Stimulated activated naive CD8-positive, alpha-beta T cell treated with anti-CD3 and anti-CD28 coated beads, Interleukin-15, Interleukin-2, amounts not matched to agents 100 U/mL and 50 U/mL, for 24 hours (primary cell): Measurements from ENCODE around the gene SURF6.
"Not testable (repeated sequence)": the region's sequence is repeated elsewhere in the genome, so short reads cannot be mapped to it uniquely, and the experiment has no call there.

Experiments
- ATAC-seq: fragments of 150-1000 bp; cut with Tn5 transposase; one replicate; pipeline ENCODE4 v1.10.0; 2021
- DNase-seq: peaks from one replicate; pipeline ENCODE4 v3.0.0; 2021

Gene SURF6

DNA sequence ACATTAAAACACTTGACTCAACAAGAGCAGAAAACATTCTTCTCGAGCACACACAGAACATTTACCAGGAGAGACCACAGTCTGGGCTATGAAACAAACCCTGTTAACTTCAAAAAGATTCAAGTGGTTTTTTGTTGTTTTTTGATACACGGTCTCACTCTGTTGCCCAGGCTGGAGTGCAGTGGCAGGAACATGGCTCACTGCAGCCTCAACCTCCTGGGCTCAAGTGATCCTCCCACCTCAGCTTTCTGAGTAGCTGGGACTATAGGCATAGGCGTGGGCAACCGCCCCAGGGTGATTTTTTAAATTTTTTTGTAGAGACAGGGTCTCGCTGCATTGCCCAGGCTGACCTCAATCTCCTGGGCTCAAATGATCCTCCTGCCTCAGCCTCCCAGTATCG is 9.0 kb downstream of the SURF6 start:
- not testable (repeated sequence) for ATAC-seq, DNase-seq

DNA sequence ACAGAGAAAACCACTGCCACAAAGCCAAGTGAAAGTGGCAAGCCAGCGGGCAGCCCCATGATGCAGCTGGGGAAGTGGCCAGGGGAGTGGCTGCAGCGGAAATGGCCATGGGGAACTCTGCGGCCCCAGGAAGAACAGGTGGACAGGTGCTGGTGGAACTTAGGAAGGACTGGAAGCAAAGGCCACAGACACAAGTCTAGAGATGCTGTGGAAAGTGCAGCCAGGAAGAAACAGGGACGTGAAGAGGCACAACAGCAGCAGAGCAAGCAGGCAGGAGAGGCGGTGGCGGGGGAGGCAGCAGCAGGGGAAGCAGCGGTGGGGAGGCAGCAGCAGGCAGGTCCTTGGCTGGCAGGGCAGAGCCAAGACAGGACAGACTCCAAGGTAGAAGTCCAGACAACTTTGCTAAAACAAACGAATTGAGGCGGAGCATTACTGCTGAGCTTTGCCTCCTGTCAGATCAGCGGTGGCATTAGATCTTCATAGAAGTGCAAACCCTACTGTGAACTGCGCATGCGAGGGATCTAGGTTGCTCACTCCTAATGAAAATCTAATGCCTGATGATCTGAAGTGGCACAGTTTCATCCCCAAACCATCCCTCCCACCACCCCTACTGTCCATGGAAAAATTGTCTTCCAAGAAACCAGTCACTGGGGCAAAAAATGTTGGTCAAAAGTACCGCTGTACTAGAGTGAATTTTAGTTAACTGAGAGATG is 11.8 kb downstream of the SURF6 start:
- DNase-seq (no peak), ATAC-seq (no peak)

DNA sequence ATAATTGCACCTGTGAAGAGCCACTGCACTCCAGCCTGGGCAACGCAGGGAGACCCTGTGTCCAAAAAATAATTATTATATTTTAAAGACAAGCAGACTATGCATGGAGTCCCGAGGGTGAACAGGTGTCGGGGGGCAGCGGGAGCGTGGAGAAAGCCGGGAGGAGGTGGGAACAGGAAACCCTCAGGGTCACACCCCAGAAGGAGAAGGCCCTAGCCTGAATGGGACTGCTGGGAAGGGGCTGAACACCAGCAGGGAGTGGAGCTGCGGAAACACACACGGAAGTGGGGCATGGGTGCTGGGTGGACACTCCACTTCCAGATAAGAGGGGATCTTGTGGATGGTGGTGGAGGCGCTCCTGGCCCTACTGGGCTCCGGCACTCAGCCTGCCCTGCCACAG is 12.8 kb downstream of the SURF6 start:
- ATAC-seq: no peak
- no peak for DNase-seq

DNA sequence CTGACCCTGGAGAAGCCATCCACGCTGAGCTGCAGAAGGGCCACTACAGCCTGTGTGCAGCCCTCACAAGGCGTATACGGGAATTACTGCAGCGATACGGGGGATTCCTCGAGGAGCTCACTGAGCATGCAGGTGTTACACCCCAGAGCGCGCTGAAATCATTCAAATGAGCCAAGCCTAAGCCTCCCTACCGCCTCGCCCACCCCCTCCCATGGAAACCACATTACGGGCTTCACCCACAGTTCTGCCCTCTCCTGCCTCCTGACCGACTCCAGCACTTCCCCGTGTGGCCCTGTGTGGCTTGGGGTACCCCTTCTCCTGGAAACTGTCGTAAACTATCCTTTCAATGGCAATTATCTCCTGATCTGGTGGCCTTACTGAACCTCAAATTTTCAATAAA is 13.3 kb downstream of the SURF6 start:
- ATAC-seq (no peak), DNase-seq (no peak)

DNA sequence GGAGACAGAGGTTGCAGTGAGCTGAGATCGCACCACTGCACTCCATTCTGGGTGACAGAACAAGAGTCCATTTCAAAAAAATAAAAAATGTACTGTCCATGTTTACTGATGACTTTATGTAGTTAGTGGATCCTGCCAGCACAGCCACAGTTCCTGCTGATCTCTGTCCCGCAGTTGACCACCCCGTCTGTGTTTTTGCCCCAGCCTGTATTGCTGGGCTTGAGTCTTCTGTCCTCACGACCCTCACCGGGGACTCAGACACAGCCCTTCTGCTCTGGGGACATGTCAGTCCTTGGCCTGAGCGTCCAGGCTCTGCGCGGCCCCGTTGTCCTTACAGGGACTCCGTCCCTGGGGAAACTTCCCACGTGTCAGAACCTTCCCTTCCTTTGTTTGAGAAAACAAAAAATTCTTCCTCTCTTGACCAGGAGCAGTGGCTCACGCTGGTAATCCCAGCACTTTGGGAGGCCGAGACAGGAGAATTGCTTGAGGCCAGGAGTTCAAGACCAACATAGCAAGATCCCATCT is 14.5 kb downstream of the SURF6 start:
- DNase-seq (no peak), ATAC-seq (no peak)

DNA sequence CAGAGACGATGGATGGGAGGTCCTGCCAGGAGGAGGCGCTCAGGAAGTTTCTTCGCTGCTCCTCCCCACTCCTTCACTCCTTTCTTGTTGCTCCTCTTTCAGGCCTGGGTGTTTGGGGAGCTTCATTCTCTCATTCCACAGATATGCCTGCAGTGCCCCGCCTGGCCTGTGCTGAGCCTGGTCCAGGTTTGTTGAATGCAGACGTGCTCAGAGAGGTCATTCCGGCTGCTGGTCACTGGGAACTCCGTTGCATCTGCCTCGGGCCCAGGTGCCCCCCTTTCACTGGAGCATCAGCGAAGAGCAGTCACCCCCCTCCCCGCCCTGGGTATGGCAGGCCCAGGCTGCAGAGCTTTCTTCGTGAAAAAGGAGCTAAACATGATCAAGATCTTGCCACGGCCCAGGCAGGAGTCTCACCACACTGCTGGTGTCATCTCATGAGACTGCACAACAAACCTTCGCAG is 15.5 kb downstream of the SURF6 start:
- no peak for DNase-seq
- no peak for ATAC-seq

DNA sequence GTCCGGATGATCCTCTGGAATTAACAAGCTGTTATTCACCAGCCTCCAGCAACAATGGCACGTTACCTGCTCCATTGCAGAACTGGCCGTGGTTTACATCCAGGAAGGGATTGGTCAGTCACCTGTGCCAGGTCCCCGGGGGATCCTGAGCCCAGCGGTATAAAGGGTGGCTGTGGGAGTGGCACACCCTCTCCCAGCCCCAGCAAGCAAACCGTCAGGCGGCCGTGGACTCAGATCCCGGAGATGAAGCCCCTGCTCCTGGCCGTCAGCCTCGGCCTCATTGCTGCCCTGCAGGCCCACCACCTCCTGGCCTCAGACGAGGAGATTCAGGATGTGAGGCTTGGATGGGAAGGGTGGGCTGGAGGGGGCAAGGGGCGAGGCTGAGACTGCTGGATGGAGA is 18.4 kb downstream of the SURF6 start:
- ATAC-seq, DNase-seq: not testable (repeated sequence)

DNA sequence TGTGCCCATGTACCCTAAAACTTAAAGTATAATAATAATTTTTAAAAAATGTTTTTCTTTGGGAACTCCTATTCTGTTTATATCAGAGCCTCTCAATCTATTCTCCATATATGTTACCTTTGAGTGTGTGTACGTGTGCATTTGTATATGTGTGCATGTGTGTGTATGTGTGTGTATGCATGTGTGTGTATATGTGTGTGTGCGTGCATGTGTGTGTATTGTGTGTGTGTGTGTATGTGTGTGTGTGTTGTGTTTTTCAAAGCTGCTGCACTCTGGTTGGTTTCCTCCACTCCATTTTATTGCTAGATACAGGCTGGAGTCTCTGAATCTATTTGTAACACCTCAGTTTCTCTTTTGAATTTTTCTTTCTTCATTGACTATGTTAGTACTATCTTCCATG is 20.0 kb downstream of the SURF6 start:
- DNase-seq (no peak), ATAC-seq (no peak)

DNA sequence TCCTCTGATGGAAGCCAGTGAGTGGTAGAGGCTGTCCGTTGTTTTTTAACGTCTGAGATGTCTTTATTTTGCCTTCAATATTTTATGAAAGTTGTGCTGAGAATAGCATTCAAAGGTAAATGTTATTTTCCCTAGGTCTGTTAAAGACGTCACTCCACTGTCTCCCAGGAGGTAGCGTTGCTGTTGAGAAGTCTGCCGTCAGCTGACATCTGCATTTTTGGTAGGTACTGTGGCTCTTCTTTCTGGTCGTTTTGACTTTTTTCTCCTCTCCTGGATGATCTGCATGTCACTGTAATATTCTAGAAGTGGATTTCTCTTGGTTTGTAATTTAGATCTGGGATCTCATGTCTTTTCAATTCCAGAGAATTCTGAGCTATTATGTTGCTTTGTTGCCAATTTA is 26.4 kb downstream of the SURF6 start:
- DNase-seq (no peak), ATAC-seq (no peak)

DNA sequence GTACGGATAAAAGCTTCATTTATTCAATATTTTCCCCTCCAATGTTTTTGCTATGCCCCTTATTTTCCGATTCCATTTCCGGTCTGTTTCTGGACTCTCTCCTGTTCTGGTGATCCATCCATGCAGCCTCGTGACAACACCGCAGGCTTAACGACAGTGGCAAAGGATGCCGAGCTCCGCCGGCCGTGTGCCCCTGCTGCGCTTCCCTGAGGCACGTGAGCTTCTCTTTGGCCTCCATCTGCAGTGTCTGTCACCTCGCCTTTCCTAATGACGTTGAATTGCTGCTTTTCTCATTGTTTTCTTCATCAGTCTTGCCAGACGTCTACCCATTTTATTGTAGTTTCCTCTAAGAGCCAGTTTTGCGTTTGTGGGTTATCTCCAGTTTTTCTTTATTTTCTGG is 28.7 kb downstream of the SURF6 start:
- no peak for ATAC-seq
- no peak for DNase-seq

DNA sequence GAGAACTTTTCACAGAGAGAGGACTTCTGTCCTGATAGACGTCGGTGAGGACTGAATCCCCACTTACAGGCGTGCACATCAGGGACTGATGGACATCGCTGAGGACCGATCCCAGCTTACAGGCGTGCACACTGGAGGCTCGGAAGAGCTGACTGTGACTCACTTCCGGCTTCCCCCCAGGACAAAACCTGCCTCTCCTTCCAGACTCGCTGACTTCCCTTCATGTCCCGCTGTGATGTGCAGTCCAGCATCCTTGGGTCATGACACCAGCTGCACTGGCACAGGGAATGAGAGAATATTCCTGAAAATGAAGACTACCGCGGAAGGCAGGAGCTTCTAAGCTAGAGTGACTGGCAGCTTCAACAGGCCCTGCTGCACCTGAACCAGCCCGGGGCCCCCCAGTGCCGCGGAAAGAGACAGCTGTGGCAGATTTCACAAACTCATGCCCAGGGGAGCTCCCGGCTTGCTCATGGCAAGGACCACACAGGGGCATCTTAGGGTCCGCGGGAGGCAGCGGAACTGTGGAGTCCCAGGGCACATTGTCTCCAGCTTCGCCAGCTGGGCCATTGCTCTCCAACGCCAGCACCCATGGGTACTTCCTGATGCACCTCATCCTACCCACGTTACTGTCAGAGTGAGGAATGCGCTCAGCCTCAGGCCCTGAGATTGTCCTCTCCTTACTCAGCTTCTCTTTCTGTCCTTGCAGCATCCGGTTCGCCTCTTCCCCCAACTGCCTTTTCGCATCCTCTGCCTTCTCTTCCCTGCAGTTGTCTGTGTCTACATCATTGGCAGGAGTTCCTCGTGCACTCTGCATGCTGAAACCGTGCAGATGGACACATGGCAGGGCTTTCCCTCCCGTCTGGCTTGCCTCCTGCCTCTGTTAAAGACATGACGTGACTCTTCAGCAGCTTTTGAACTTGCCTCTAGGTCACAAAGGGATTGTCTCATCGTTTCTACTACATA is 29.5 kb downstream of the SURF6 start:
- DNase-seq (no peak), ATAC-seq (no peak)

DNA sequence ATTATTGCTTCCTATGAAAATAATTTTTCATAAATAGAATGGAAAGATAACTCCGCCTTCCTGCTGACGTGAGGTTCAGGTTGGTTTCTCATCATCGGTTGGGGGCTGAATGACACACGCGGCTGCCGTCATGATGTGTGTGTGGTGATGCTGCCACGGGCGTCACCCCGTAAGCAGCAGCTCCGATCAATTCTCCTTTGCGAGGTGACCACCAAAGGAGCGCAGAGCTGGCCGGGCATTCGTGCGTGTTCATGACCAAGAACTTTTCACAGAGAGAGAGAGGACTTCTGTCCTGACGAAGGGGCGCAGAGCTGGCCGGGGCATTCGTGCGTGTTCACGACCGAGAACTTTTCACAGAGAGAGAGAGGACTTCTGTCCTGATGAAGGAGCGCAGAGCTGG is 30.3 kb downstream of the SURF6 start:
- DNase-seq: no peak
- no peak for ATAC-seq

DNA sequence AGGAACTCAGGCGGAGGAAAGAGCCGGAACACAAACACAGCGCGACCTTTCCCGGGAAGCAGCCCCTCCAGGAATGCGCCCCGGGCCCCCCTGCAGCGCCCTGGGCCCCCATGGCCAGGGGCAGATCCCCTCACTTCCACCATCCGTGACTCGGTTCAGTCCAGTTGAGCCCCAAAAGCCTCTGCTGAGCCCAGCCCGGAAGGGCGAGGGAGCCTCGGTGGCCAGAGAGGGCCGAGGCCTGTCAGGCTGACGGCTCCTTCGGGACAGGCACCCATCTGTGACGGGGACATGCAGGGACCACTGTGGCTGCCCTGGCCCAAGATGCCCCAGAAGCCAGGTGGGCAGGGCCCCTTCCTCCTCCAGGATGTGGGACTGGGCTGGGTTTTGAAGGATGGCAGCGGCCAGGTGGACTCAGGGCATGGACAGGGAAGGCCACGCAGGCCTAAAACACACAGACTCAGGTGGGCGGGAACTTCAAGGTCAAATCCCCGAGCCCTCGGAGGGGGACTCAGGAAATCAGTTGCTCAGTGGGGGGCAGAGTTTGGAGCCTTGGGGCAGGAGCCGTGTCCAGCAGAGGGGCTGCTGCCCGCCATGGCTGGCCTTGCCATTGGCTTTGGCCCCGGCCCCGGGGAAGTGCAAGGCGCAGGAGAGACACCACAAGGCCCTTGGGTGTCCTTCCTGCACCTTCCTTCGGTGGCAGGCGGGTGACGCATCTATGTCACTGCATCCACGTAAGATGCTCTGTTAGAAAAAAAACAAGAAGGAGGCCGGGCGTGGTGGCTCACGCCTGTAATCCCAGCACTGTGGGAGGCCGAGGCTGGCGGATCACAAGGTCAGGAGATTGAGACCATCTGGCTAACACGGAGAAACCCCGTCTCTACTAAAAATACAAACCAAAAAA is 31.3 kb downstream of the SURF6 start:
- ATAC-seq (no peak), DNase-seq (no peak)

DNA sequence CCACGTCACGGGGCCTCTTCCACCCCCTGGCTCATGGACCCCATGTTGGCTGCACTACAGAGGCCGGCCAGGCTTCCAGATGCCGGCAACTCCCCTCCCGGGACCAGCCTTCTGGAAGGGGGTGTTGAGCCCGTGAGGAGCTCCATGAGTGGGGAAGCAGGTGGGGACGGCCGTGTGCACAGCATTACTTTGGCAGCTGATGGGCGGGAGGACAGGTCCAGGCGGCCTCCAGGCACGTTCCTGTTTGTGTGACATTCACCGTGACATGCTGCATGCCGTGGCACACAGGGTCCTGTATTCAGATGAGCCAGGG is 31.9 kb downstream of the SURF6 start:
- DNase-seq (no peak), ATAC-seq (no peak)

DNA sequence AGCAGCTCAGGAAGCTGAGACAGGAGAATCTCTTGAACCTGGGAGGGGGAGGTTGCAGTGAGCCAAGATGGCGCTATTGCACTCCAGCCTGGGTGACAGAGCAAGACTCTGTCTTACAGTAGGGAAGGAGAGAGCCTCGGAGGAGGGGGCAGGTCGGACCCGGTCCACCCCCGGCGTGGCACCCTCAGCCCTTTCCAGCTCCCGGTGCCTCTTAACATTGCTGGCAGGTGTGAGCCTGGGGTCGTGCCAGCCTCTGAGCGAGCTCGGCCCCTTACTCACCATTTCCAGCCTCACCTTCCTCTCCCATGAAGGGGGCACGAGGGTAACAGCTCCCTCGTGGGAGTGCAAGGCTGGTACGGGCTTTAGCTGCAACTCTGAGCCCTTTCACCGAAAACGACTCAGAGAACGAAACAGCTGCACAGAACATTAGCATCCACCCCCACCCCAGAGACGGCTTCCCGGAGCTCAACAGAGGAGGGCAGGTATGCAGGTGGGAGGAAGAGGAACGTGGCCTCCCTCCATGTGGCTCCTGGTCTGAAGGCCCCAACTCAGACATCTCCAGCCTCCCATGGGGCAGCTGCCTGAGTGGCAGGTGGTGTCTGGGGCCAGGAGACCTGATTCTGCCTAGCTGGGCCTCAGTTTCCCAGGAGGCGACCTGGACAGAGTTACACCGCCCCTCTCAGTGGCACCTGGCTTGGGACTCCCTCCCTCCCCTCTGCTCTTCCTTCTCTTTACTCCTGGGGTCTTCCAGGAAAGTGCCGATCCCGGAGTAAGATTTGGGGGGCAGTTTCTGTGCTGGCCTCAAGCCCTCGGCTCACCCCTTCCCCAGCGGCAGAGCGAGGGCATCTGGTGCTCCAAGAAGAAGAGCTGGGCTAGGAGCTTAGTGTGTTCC is 32.5 kb downstream of the SURF6 start:
- no peak for DNase-seq
- ATAC-seq: no peak

DNA sequence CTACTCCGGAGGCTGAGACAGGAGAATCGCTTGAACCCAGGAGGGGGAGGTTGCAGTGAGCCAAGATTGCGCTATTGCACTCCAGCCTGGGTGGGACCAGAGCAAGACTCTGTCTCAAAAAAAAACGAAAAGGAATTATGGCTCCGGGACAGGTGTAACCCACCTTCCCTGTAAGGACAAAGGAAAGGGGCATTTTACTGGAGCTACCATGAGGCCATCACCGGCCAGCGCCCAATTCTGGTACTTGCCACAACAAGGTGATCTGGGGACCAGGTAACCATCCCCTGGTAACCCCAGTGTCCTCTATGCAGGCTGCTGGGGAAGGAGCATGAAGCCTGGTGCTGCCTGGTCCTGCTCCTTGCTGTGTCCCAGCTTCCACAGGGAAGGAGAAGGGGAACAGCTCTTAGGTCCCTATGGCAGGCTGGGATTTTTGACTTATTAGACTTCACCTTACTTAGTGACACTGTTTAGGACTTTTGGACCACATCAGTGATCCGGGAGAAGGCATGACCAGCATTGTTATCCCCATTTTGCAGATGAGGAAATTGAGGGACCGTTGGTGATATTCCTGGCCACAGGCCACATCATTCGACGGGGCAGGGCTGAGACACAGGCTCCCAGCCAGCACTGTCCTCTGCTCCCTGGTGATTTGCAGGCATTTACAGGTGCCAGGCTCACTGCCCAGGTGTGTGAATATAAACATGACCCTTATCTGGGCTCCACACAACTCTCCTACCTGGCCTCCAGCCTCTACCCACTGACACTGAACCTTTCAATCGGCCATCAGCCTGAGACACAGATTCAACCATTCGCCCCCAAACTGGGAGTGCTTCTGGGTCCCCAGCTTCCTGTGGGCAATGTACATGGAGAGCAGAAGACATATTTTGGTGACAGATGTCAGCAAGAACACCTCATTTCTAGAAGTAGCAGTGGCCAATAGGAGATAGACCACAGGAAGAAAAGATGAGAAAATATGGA is 34.4 kb downstream of the SURF6 start:
- DNase-seq (no peak), ATAC-seq (no peak)

DNA sequence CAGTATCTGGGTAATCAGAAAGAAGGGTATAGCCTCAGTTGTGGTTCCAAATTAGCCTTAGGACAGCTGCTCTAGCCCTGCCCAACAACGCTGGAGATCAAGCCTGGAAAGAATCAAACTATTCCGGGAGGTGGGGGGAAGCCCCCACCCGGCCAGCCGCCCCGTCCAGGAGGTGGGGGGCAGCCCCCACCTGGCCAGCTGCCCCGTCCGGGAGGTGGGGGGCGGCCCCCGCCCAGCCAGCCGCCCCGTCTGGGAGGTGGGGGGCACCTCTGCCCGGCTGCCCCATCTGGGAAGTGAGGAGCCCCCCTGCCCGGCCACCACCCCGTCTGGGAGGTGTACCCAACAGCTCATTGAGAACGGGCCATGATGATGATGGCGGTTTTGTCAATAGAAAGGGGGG is 36.0 kb downstream of the SURF6 start:
- ATAC-seq, DNase-seq: not testable (repeated sequence)

DNA sequence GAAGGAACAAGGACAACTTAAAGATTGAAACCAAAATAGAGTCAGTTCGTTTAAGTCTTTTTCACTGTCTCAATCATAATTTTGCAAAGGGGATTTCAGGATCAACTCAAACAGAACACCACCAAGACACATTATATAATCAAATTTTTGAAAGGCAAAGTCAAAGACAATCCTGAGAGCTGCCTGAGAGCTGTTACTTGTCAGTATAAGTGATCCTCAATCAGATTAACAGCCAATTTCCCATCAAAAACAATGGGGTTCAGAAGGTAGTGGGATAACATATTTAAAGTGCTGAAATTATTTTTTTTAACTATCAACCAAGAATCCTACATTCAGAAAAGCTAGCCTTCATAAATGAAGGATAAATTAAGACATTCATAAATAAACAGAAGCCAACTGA is 41.7 kb downstream of the SURF6 start:
- ATAC-seq (no peak), DNase-seq (no peak)

DNA sequence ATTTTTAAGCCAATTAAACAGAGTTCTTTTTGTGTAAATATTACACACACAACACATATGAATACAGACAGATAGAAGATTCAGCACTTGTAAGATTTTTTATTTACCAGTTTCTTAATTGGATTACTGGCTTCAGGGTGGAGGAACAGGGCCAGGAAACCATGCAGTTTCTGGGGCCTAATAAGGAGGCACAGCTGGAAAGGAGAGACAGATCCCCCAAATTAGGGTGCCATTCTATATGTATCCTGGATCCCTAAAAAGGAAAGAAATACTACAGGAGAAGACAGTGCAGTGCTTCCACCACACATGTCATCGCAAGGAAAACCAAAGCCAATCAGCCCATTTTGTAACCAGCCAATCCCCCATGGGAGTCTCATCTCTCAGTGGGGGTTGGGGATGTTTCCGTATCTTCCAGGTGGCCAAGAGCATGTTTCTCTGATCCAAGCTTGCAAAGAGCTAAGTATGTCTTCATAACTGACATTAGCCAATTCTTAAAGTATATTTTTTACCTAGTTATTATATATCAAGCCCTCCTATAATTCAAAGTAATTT is 45.2 kb downstream of the SURF6 start:
- no peak for DNase-seq
- ATAC-seq: no peak

DNA sequence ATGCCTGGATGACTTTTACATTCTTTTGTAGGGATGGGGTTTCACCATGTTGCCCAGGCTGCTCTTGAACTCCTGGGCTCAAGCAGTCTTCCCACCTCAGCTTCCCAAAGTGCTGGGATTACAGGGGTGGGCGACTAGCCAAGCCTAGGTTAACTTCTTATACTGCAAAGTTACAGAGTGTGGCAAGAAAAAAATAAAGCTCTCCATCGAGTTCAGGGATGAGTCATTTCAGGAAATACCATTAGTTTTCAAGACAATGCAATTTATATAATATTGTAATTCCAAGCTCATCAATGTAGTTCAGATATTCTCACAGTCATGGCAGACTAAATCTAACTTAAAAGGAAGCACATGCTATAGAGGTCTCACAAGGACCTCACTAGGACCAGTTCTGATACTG is 49.5 kb downstream of the SURF6 start:
- no peak for DNase-seq
- ATAC-seq: no peak
